ENCODE measurements around the gene CLEC2A. TPM values are rescaled to one million over a fixed set of nuclear protein-coding genes. Genes with fewer than 3 reads are reported as not detected.

CLEC2A gene
- total and polyA plus RNA-seq, 2 experiments from 2014 or later: not detected

- TF ChIP-seq, protein P1, sequence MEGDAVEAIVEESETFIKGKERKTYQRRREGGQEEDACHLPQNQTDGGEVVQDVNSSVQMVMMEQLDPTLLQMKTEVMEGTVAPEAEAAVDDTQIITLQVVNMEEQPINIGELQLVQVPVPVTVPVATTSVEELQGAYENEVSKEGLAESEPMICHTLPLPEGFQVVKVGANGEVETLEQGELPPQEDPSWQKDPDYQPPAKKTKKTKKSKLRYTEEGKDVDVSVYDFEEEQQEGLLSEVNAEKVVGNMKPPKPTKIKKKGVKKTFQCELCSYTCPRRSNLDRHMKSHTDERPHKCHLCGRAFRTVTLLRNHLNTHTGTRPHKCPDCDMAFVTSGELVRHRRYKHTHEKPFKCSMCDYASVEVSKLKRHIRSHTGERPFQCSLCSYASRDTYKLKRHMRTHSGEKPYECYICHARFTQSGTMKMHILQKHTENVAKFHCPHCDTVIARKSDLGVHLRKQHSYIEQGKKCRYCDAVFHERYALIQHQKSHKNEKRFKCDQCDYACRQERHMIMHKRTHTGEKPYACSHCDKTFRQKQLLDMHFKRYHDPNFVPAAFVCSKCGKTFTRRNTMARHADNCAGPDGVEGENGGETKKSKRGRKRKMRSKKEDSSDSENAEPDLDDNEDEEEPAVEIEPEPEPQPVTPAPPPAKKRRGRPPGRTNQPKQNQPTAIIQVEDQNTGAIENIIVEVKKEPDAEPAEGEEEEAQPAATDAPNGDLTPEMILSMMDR (conservative IDR thresholded peaks at IDR 0.05; ENCODE audit: low read depth in 2 of 2): no peak
Observed at GRCh38 chr12:9931245-9931644, 925 bp downstream of the CLEC2A start (continued).

DNA sequence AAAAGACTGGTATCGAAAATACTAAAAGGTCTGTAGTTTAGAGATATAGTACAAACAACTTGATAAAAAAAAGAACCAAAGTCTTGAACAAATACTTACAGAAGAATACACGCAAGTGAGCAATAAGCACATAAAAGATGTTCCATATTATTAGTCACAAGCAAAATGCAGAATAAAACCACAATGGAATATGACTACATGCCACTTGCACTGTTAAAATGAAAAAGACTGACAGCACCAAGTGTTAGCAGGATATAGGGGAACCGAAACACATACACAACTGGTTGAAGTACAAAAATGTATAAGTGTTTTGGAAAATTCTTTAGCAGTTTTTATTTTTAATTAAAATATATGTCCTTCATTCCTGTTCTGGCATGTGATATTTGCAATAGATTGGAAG, 3.6 kb downstream of the CLEC2A start:
- H3K4me3 Mint-ChIP-seq: no peak overlapping the region
- no peak for ATAC-seq
- Histone ChIP-seq H2AFZ (no peak overlapping the region), H3K79me2 (replicated peaks; ENCODE audit: insufficient read depth) (no peaks in the 10 kb centered on the region), H3K4me3 (no peak overlapping the region), H3F3A (replicated peaks; ENCODE audit: low read depth) (no peaks in the 10 kb centered on the region), H3K4me2 (no peak overlapping the region), H3K9me2 (ENCODE audit: insufficient read depth) (no peaks in the 10 kb centered on the region), H4K20me1 (replicated peaks; ENCODE audit: insufficient read depth) (no peaks in the 10 kb centered on the region), H3K4me1 (ENCODE audit: insufficient read depth) (no peaks in the 10 kb centered on the region), H3K36me3 (ENCODE audit: insufficient read depth) (no peaks in the 10 kb centered on the region), H3K27me3 (ENCODE audit: insufficient read depth) (no peaks in the 10 kb centered on the region), H3K27ac (ENCODE audit: low read depth) (no peak overlapping the region)
- H3K9me3 Mint-ChIP-seq: no peaks in the 10 kb centered on the region
- no peak for TF ChIP-seq ZNF114 (CRISPR knock-in tag; IDR thresholded peaks at IDR 0.05)
- peaks cover 2% of the 10 kb centered on the region; the same call in 1 of the 3 replicates for H3K4me1 Mint-ChIP-seq
- H3K36me3 Mint-ChIP-seq (ENCODE audit: low read depth): no peaks in the 10 kb centered on the region
- peaks cover 2% of the 10 kb centered on the region for H3K27me3 Mint-ChIP-seq (ENCODE audit: insufficient read depth, low read depth, poor library complexity)
- DNase-seq (ENCODE audit: low spot score): no peak
- H3K27ac Mint-ChIP-seq: no peak overlapping the region

GRCh38 chr12:9926876-9927275, 5.3 kb downstream of the CLEC2A start:
- H4K20me1 ChIP-seq (replicated peaks; ENCODE audit: insufficient read depth): no peaks in the 10 kb centered on the region
- Mint-ChIP-seq H3K36me3 (ENCODE audit: low read depth) (no peaks in the 10 kb centered on the region), H3K4me3 (no peak overlapping the region), H3K4me1 (peaks cover 2% of the 10 kb centered on the region; the same call in 1 of the 3 replicates), H3K9me3 (no peaks in the 10 kb centered on the region), H3K27ac (no peak overlapping the region), H3K27me3 (ENCODE audit: insufficient read depth, low read depth, poor library complexity) (peaks cover 2% of the 10 kb centered on the region)
- no peak overlapping the region for H3K4me3 ChIP-seq
- H3F3A ChIP-seq (replicated peaks; ENCODE audit: low read depth): no peaks in the 10 kb centered on the region
- no peak for ATAC-seq
- no peaks in the 10 kb centered on the region for H3K4me1 ChIP-seq (ENCODE audit: insufficient read depth)
- no peak overlapping the region for H2AFZ ChIP-seq
- DNase-seq (ENCODE audit: low spot score): no peak
- TF ChIP-seq ZNF331 (CRISPR knock-in tag; IDR thresholded peaks at IDR 0.05; ENCODE audit: low read depth) (no peak), EZH2 (IDR thresholded peaks at IDR 0.05; ENCODE audit: low read depth, unreplicated experiment) (no peak), NANOG (IDR thresholded peaks at IDR 0.05; ENCODE audit: borderline replicate concordance) (no peak), JUNB (IDR thresholded peaks at IDR 0.05; ENCODE audit: unreplicated experiment) (no peak)
- TF ChIP-seq, protein P1 (conservative IDR thresholded peaks at IDR 0.05; ENCODE audit: low read depth in 2 of 2): no peak
- H3K4me2 ChIP-seq: no peak overlapping the region
- no peaks in the 10 kb centered on the region for H3K27me3 ChIP-seq (ENCODE audit: insufficient read depth)
- no peaks in the 10 kb centered on the region for H3K9me2 ChIP-seq (ENCODE audit: insufficient read depth)
- H3K27ac ChIP-seq (ENCODE audit: low read depth): no peak overlapping the region
- H3K36me3 ChIP-seq (ENCODE audit: insufficient read depth): no peaks in the 10 kb centered on the region
- H3K79me2 ChIP-seq (replicated peaks; ENCODE audit: insufficient read depth): no peaks in the 10 kb centered on the region
